Lung (tissue), 12 donors: Measurements from ENCODE around the gene AP4B1. TPM values are rescaled to one million over a fixed set of nuclear protein-coding genes. Genes with fewer than 3 reads are reported as not detected.

Experiments
- ATAC-seq: fragments of 200-7000 bp; cut with Tn5 transposase; one replicate; pipeline ENCODE4 v1.9.1; 2020; ENCODE audit warnings: moderate number of reproducible peaks; ENCODE audit not compliant: insufficient read depth, low FRiP score
- DNase-seq, 3 donors: peaks; one replicate each; pipeline ENCODE4 v3.0.0-alpha.2; 2013 to 2017
- H3K27ac ChIP-seq, 2 donors: one replicate each; pipeline ENCODE4 v1.5.1; 2013; ENCODE audit warnings: mild to moderate bottlenecking in 2 of 2, moderate library complexity in 2 of 2, control low read depth in 1 of 2, inconsistent platforms in 1 of 2, low read depth in 1 of 2, low read length in 1 of 2
- H3K27me3 ChIP-seq, 3 donors: one replicate each; pipeline ENCODE4 v1.5.1; 2013; ENCODE audit warnings: low read length in 2 of 3; ENCODE audit not compliant: control insufficient read depth in 3 of 3, insufficient read depth in 3 of 3
- H3K36me3 ChIP-seq, 4 donors: one replicate each; pipeline ENCODE4 v1.5.1; 2013; ENCODE audit warnings: low read length in 4 of 4, mild to moderate bottlenecking in 1 of 4, moderate library complexity in 1 of 4; ENCODE audit not compliant: control insufficient read depth in 4 of 4, insufficient read depth in 4 of 4
- H3K4me1 ChIP-seq, 5 donors: one replicate each; pipeline ENCODE4 v1.5.1; 2013; ENCODE audit warnings: low read length in 5 of 5, mild to moderate bottlenecking in 2 of 5, moderate library complexity in 1 of 5; ENCODE audit not compliant: control insufficient read depth in 5 of 5, insufficient read depth in 5 of 5
- H3K4me3 ChIP-seq: one replicate; pipeline ENCODE4 v1.5.1; 2013; ENCODE audit warnings: mild to moderate bottlenecking, control low read depth, moderate library complexity
- H3K9ac ChIP-seq, 2 donors: one replicate each; pipeline ENCODE4 v1.5.1; 2013; ENCODE audit warnings: low read length in 2 of 2, control low read depth in 1 of 2; ENCODE audit not compliant: insufficient read depth in 1 of 2
- H3K9me3 ChIP-seq, 4 donors: one replicate each; pipeline ENCODE4 v1.5.1; 2013; ENCODE audit warnings: low read length in 3 of 4, mild to moderate bottlenecking in 1 of 4, moderate library complexity in 1 of 4; ENCODE audit not compliant: control insufficient read depth in 4 of 4, insufficient read depth in 3 of 4
- WGBS, 2 donors: extraction: QIAGEN DNeasy Blood & Tissue Kit; methylation state at CpG; one replicate each; pipeline ENCODE4 v1.1.7; 2013; 5-methylcytosine and 5-hydroxymethylcytosine counted together
- polyA plus RNA-seq, 2 donors: library from polyadenylated mRNA; stranded (reverse); fragments of 200-250 nt; gene quantifications; one replicate each; pipeline ENCODE4 v1.2.1, GENCODE V29; 2013
- total RNA-seq, 2 donors: library from RNA; depleted of rRNA in 1 of 2; stranded (reverse); fragments of >200 nt in 1 of 2; gene quantifications; one replicate each; pipeline ENCODE4 v1.2.1, GENCODE V29; 2014 to 2021
- TF ChIP-seq, protein P1 (sequence below): IDR thresholded peaks from 2 replicates; pipeline ENCODE4 v1.5.1; 2012; ENCODE audit warnings: mild to moderate bottlenecking; ENCODE audit errors: control extremely low read depth, extremely low read depth
- donor health status: control.
- donor health status: control.
- donor health status: Bipolar disorder and iron deficiency.
- donor health status: healthy.
- donor health status: DM: yes; HTN: yes; CAD: no.

AP4B1 gene
- total and polyA plus RNA-seq, 4 donors: 12.8 to 43.9 (median 18.9) TPM

DNA sequence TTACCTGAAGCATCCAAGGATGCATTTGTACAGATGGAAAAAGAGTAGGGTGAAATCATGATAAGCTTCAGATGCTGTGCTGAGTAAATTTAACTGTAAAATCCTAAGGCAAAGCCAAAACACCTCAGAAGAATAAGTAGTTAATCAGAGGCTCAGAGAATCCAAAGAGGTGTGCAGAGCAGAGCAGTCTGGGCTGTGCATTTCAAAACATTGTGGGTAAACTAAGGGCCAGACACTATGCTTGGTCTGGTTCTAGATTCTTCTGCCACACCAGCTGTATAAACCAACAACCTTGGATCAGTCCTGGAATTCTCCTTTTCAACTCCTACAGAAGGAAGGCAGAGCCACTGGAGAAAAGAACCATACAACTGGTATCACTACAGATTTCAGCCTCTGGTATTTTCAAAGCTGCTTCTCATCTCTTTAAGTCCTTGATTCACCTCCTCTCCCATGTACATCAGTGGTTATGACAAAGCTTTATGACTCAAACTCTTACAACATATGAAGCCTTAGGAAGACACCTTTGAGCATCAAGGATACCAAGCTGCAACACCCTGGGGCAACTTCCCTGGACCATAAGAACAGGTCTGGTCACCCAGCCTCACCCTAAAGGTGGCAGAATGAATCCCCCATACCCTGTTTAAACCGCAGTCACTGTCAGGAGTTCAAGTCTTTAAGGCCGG is 12.9 kb upstream of the AP4B1 start:
- Histone ChIP-seq H3K4me1 (peaks cover 0 to 9% (median 0%) of the 10 kb centered on the region in 5 donors), H3K27ac (no peak overlapping the region), H3K27me3 (no peaks in the 10 kb centered on the region), H3K9ac (no peak overlapping the region), H3K4me3 (no peak overlapping the region), H3K9me3 (no peaks in the 10 kb centered on the region), H3K36me3 (no peaks in the 10 kb centered on the region)
- WGBS, 2 donors: 88 to 100% methylated on average over 2 of the region's 2 CpGs
- ATAC-seq: no peak
- no peak for DNase-seq
- TF ChIP-seq, protein P1, sequence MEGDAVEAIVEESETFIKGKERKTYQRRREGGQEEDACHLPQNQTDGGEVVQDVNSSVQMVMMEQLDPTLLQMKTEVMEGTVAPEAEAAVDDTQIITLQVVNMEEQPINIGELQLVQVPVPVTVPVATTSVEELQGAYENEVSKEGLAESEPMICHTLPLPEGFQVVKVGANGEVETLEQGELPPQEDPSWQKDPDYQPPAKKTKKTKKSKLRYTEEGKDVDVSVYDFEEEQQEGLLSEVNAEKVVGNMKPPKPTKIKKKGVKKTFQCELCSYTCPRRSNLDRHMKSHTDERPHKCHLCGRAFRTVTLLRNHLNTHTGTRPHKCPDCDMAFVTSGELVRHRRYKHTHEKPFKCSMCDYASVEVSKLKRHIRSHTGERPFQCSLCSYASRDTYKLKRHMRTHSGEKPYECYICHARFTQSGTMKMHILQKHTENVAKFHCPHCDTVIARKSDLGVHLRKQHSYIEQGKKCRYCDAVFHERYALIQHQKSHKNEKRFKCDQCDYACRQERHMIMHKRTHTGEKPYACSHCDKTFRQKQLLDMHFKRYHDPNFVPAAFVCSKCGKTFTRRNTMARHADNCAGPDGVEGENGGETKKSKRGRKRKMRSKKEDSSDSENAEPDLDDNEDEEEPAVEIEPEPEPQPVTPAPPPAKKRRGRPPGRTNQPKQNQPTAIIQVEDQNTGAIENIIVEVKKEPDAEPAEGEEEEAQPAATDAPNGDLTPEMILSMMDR: no peak

DNA sequence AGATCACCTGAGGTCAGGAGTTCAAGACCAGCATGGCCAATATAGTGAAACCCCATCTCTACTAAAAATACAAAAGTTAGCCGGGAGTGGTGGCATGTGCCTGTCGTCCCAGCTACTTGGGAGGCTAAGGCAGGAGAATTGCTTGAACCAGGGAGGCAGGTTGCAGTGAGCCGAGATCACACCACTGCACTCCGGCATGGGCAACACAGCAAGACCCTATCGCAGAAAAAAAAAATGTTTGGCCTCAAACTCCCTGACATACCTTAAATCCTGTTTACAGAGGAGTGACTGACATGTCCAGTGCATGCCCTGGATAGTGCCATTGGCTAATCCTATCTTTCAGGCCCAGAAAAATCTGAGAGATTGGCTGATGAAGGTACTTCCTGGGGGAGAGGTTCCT is 12.4 kb upstream of the AP4B1 start:
- no peak overlapping the region for H3K4me3 ChIP-seq
- no peaks in the 10 kb centered on the region for H3K9me3 ChIP-seq
- H3K27me3 ChIP-seq: no peaks in the 10 kb centered on the region
- ATAC-seq (no peak), DNase-seq (no peak)
- H3K4me1 ChIP-seq: peaks cover 0 to 14% (median 0%) of the 10 kb centered on the region in 5 donors
- no peak overlapping the region for H3K27ac ChIP-seq
- TF ChIP-seq, protein P1: no peak
- peaks cover 0 to 1% (median 0%) of the 10 kb centered on the region in 4 donors for H3K36me3 ChIP-seq
- no peak overlapping the region for H3K9ac ChIP-seq
- WGBS, 2 donors: 97 to 99% methylated on average over 5 of the region's 5 CpGs

DNA sequence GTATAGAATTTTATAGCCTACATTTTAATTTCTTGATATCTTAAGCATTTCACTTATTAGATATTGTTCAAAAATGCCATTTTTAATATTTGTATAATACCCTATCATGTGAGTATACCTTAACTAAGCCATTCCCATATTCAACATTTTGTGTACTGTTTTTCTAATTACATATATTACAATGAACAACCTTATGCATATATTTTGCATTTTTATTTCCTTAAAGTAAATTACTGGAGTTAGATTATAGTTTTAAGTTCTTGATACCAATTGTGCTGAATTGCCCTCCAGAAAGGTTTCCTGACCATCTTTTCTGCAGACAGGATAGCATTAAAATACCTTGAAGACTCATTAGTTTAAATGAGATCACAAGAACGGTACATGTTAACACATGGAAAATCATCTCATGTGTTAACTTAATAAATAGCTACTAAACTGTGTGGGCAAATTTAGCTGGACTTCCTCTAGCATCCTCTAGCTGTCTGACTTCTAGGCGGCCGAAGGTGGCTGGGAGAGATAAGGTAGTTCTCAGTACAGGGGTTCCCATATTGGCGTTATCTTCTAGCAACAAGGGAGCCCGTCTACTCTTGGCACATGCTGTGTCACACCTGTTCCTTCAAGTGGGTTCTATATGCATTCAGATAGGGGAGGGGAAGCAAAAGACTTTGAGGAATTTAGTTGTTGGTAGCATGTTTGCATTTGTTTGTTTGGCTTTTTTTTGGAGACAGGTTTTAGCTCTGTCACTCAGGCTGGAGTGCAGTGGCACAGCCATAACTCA is 9.5 kb upstream of the AP4B1 start:
- DNase-seq: no peak
- Histone ChIP-seq H3K4me3 (no peak overlapping the region), H3K9me3 (no peaks in the 10 kb centered on the region), H3K27me3 (no peaks in the 10 kb centered on the region), H3K36me3 (peaks cover 10 to 17% (median 10%) of the 10 kb centered on the region in 4 donors), H3K27ac (no peak overlapping the region), H3K4me1 (peaks cover 0 to 16% (median 0%) of the 10 kb centered on the region in 5 donors), H3K9ac (no peak overlapping the region)
- TF ChIP-seq, protein P1: no peak
- WGBS, 2 donors: 56 to 74% methylated on average over 5 of the region's 5 CpGs
- ATAC-seq: no peak
